ENCODE measurements around the gene COL15A1.

Gene COL15A1

GRCh38 chr9:99029083-99029645 is 85.5 kb downstream of the COL15A1 start:
- no peak for TF ChIP-seq CTCF (IDR thresholded peaks at IDR 0.05; ENCODE audit: control insufficient read depth, insufficient read depth, low read depth, low read length, missing control alignments)
- DNase-seq (ENCODE audit: low read depth) = no peak
- no peak overlapping the region for H3K4me3 ChIP-seq (ENCODE audit: control insufficient read depth, low read depth, low read length)

GRCh38 chr9:99030092-99030511 is 86.4 kb downstream of the COL15A1 start:
- no peak for TF ChIP-seq CTCF (IDR thresholded peaks at IDR 0.05; ENCODE audit: control insufficient read depth, insufficient read depth, low read depth, low read length, missing control alignments)
- peak; percentile 97 for DNase-seq (ENCODE audit: low read depth)

GRCh38 chr9:99030610-99031109 is 87.0 kb downstream of the COL15A1 start:
- TF ChIP-seq CTCF (IDR thresholded peaks at IDR 0.05; ENCODE audit: control insufficient read depth, insufficient read depth, low read depth, low read length, missing control alignments) = no peak
- no peak overlapping the region for H3K4me3 ChIP-seq (ENCODE audit: control insufficient read depth, low read depth, low read length)
- DNase-seq (ENCODE audit: low read depth) = no peak

More at GRCh38 chr9:99030092-99030511, 86.4 kb downstream of the COL15A1 start:
- H3K4me3 ChIP-seq (ENCODE audit: control insufficient read depth, low read depth, low read length) = no peak overlapping the region

- H3K4me3 ChIP-seq (ENCODE audit: control insufficient read depth, low read depth, low read length) = no peak overlapping the region
- no peak for TF ChIP-seq CTCF (IDR thresholded peaks at IDR 0.05; ENCODE audit: control insufficient read depth, insufficient read depth, low read depth, low read length, missing control alignments)
Measured at GRCh38 chr9:99031319-99031718, 87.6 kb downstream of the COL15A1 start.

GRCh38 chr9:99031994-99032393 is 88.3 kb downstream of the COL15A1 start:
- DNase-seq (ENCODE audit: low read depth) = no peak
- no peak overlapping the region for H3K4me3 ChIP-seq (ENCODE audit: control insufficient read depth, low read depth, low read length)
- TF ChIP-seq CTCF (IDR thresholded peaks at IDR 0.05; ENCODE audit: control insufficient read depth, insufficient read depth, low read depth, low read length, missing control alignments) = no peak

More at GRCh38 chr9:99031319-99031718, 87.6 kb downstream of the COL15A1 start:
- no peak for DNase-seq (ENCODE audit: low read depth)

- H3K4me3 ChIP-seq (ENCODE audit: control insufficient read depth, low read depth, low read length) = no peak overlapping the region
- DNase-seq (ENCODE audit: low read depth) = no peak
- no peak for TF ChIP-seq CTCF (IDR thresholded peaks at IDR 0.05; ENCODE audit: control insufficient read depth, insufficient read depth, low read depth, low read length, missing control alignments)
Measured at GRCh38 chr9:99034149-99034548, 90.4 kb downstream of the COL15A1 start.

Data from AG09309 (cell line).